GM18873 (cell line): ENCODE measurements around the gene SLC2A9.

Experiments used
- ATAC-seq: cut with Tn5 transposase; IDR thresholded peaks from one replicate; pipeline ENCODE4 v1.9.1; 2021; ENCODE audit warnings: mild to moderate bottlenecking, moderate library complexity, moderate number of reproducible peaks; ENCODE audit not compliant: unreplicated experiment, low FRiP score

The SLC2A9 gene

GRCh38 chr4:10046471-10046870 is 25.2 kb upstream of the SLC2A9 start:
- ATAC-seq: no peak

- no peak for ATAC-seq
Measured at GRCh38 chr4:10045481-10045880, 24.2 kb upstream of the SLC2A9 start.

GRCh38 chr4:10041036-10041435 is 19.7 kb upstream of the SLC2A9 start:
- ATAC-seq: no peak

- ATAC-seq: peak; percentile 60
Measured at GRCh38 chr4:10040049-10040892, 19.0 kb upstream of the SLC2A9 start.

GRCh38 chr4:10036807-10037342 is 15.6 kb upstream of the SLC2A9 start:
- no peak for ATAC-seq

- no peak for ATAC-seq
Measured at GRCh38 chr4:10035130-10035529, 13.8 kb upstream of the SLC2A9 start.

- no peak for ATAC-seq
Measured at GRCh38 chr4:10034612-10035104, 13.4 kb upstream of the SLC2A9 start.

- no peak for ATAC-seq
Measured at GRCh38 chr4:10034136-10034535, 12.8 kb upstream of the SLC2A9 start.

GRCh38 chr4:10033191-10033881 is 12.0 kb upstream of the SLC2A9 start:
- no peak for ATAC-seq

GRCh38 chr4:10032625-10033024 is 11.3 kb upstream of the SLC2A9 start:
- no peak for ATAC-seq

GRCh38 chr4:10031668-10032590 is 10.6 kb upstream of the SLC2A9 start:
- ATAC-seq: no peak

GRCh38 chr4:10030972-10031667 is 9.8 kb upstream of the SLC2A9 start:
- no peak for ATAC-seq

GRCh38 chr4:10029403-10029802 is 8.1 kb upstream of the SLC2A9 start:
- no peak for ATAC-seq

GRCh38 chr4:10028910-10029309 is 7.6 kb upstream of the SLC2A9 start:
- no peak for ATAC-seq

GRCh38 chr4:10026485-10026884 is 5.2 kb upstream of the SLC2A9 start:
- ATAC-seq: no peak

GRCh38 chr4:10025230-10025806 is 4.0 kb upstream of the SLC2A9 start:
- no peak for ATAC-seq

- no peak for ATAC-seq
Measured at GRCh38 chr4:10024303-10024702, 3.0 kb upstream of the SLC2A9 start.

- ATAC-seq: no peak
Measured at GRCh38 chr4:10023806-10024205, 2.5 kb upstream of the SLC2A9 start.

- no peak for ATAC-seq
Measured at GRCh38 chr4:10023050-10023419, 1.7 kb upstream of the SLC2A9 start.
